AG09319 (cell line): ENCODE results near the gene SPTBN2.
"Not testable (repeated sequence)": the region's sequence is repeated elsewhere in the genome, so short reads cannot be mapped to it uniquely, and the experiment has no call there.

Experiments
- DNase-seq: peaks from one replicate; pipeline ENCODE4 v3.0.0-alpha.2; 2010; ENCODE audit warnings: low read depth; ENCODE audit errors: extremely low read depth
- CTCF ChIP-seq: IDR thresholded peaks from 2 replicates; pipeline ENCODE4 v1.5.1; 2011; ENCODE audit warnings: low read depth, mild to moderate bottlenecking, inconsistent platforms, low read length, moderate library complexity

SPTBN2 gene

DNA sequence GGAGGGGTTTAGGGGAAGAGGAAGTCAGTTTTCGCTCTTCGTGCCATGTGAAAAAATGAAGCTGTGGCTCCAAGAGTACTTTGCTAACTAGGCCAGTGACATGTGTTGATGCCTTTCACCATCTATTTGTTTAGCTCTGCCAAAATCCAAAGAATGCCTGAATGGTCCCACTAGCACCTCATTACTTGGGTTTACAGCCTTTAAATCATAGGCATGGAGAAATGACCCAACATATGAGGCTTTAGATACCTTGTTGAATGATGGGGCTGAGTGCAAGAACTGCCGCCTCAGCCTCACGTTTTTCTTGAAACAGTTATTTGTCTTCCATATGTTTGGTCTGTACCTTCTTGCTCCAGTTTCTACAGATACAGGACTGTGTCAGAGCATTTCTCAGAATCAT lies 82.2 kb downstream of the SPTBN2 start:
- no peak for TF ChIP-seq CTCF
- no peak for DNase-seq

DNA sequence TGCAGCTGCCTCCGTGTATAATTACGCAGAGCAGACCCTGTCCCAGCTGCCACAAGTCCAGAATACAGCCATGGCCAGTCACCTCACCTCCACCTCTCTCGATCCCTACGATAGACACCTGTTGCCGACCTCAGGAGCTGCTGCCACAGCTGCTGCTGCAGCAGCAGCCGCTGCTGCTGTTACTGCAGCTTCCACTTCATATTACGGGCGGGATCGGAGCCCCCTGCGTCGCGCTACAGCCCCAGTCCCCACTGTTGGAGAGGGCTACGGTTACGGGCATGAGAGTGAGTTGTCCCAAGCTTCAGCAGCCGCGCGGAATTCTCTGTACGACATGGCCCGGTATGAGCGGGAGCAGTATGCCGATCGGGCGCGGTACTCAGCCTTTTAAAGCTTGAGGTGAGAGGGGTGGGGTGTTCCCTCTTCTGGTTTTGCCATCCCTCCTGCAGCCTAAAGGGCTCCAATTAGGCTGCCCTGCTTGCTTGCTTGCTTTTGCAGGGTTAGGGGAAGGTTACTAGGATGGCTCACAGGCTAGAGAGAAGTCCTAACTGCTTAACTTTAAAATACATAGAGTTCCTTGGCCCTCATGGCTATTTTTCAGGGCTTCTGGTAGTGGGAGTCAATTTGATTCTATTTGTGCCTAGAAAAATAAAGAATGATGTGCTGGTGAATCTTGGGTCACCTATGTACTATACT lies 85.1 kb downstream of the SPTBN2 start:
- DNase-seq, result no peak
- TF ChIP-seq CTCF, result no peak

- no peak for TF ChIP-seq CTCF
- no peak for DNase-seq
Observed at GRCh38 chr11:66641834-66642233, 87.2 kb downstream of the SPTBN2 start.

DNA sequence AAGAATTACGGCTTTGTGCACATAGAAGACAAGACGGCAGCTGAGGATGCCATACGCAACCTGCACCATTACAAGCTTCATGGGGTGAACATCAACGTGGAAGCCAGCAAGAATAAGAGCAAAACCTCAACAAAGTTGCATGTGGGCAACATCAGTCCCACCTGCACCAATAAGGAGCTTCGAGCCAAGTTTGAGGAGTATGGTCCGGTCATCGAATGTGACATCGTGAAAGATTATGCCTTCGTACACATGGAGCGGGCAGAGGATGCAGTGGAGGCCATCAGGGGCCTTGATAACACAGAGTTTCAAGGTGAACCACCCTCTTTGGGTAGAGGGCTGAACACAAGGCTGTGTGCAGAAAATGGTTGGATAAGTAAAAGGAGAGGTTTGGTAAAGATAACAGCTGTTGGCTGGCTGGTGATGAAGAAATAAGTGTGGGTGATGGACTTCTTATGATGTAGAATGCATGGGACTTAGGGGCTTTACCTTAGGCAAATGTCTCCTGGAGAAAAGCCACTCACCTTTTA lies 89.1 kb downstream of the SPTBN2 start:
- not testable (repeated sequence) for DNase-seq

- no peak; the same call in 1 of the 2 replicates for TF ChIP-seq CTCF
- no peak for DNase-seq
Observed at GRCh38 chr11:66639066-66639813, 89.8 kb downstream of the SPTBN2 start.

DNA sequence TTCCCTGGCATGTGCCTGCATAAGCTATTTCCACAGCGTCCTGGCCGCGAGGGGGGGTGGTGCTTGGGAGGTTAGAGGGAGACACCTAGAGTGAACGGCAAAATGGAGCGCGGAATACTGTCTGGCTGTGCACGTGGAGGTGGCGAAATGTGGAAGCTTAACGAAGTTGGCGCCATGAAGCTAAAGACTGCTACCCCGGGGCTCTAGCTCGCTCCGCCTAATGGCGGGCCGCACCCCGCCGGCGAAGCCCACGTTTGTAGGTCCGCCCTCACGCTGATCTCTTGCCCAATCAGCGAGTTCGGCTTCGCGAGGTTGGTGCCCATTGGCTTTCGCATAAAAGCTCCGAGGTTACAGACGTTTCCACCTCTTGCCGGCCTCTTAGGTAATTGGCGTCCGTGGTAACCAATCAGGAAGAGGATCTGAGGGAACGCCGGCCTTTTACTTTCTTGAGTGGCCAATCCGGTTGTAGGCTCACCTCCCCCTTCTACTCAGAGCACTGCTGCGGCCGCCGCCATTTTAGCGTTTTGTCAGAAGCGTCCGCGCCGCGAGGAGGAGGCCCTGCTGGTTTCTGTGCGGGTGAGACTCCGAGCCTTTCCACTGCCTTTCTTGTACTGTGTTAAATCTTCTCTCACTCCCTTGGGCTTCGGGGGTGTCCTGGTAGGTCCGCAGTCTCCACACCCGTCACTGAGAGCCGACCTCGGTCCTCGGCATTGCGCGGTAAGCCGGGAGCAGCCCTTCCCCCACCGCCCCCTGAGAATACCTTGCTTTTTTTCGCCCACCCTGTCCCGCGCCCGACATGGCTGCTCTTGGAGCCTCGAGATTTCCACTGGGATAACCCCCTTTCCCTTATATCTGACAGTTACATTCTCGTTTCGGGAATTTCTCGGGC lies 90.6 kb downstream of the SPTBN2 start, which contains the start of gene RBM4:
Gene RBM4, plus strand, starts transcription at position 527 of the 889 bp plus-strand sequence. CDS start 1,009 bp downstream, outside the sequence.
- DNase-seq, result peak; percentile 100
- TF ChIP-seq CTCF, result peak; percentile 8; the same call in 1 of the 2 replicates

- no peak for DNase-seq
- TF ChIP-seq CTCF, result no peak
Observed at GRCh38 chr11:66637557-66638176, 91.3 kb downstream of the SPTBN2 start.
